ENCODE results near the gene FNDC8.

The FNDC8 gene

DNA sequence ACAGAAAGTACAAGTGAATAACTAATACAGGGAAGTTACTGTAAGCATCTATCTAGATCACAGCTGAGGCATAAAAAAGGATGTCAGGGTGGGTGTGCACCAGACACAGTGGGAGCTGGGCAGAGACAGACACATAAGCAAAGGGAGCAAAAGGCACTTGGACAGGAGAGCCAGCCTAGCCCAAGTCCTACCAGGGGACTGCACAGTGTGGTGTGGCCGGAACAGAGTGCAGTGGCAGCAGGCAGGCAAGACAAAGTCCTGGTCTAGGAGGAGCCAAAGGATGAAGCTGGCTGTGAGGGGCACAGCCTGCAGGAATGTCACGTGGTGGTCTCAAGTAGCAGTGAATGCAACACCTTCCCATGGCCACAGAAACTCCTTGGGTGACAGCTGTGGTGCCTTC is 23.6 kb upstream of the FNDC8 start:
- Histone ChIP-seq H3K27me3 (ENCODE audit: insufficient read depth, low read length) (no peaks in the 10 kb centered on the region), H2AFZ (ENCODE audit: insufficient read depth, low read length, poor library complexity) (no peak overlapping the region), H3K9me3 (ENCODE audit: insufficient read depth, low read depth, low read length) (no peaks in the 10 kb centered on the region), H4K12ac (ENCODE audit: low read depth, low read length) (no peak overlapping the region), H3K79me1 (ENCODE audit: low read length) (no peaks in the 10 kb centered on the region), H3K23ac (ENCODE audit: low read length) (no peak overlapping the region), H4K91ac (ENCODE audit: low read depth, low read length) (no peak overlapping the region), H2AK5ac (ENCODE audit: low read length) (no peak overlapping the region), H2BK12ac (ENCODE audit: low read length) (no peak overlapping the region), H3K79me2 (ENCODE audit: control insufficient read depth, insufficient read depth, low read length, poor library complexity) (no peaks in the 10 kb centered on the region), H2BK120ac (ENCODE audit: insufficient read depth, low read length, poor library complexity) (no peak overlapping the region), H3K18ac (ENCODE audit: low read length) (no peak overlapping the region), H3K14ac (ENCODE audit: low read length) (no peak overlapping the region), H3K4me1 (ENCODE audit: control insufficient read depth in 1 of 2, insufficient read depth in 2 of 2, low read length in 2 of 2) (no peaks in the 10 kb centered on the region), H3K27ac (ENCODE audit: low read depth, low read length) (no peak overlapping the region), H3K4me3 (ENCODE audit: low read depth, low read length) (no peak overlapping the region), H3K9ac (ENCODE audit: low read length) (no peak overlapping the region), H3K4ac (ENCODE audit: low read depth, low read length) (no peak overlapping the region), H2BK5ac (ENCODE audit: low read depth, low read length, poor library complexity) (no peak overlapping the region), H3K4me2 (ENCODE audit: low read length) (no peak overlapping the region), H3K36me3 (ENCODE audit: control insufficient read depth in 1 of 2, insufficient read depth in 2 of 2, low read length in 2 of 2) (peaks cover 11 to 18% of the 10 kb centered on the region in 2 experiments), H4K8ac (ENCODE audit: low read depth, low read length) (no peak overlapping the region)
- no CpG with 5 or more reads among the region's 2 CpGs for WGBS (ENCODE audit: extremely low coverage, insufficient coverage, insufficient read length)
- DNase-seq: no peak

GRCh38 chr17:35099908-35100307 is 21.5 kb upstream of the FNDC8 start:
- H3K27ac ChIP-seq (ENCODE audit: low read depth, low read length): no peak overlapping the region
- DNase-seq: no peak
- H3K36me3 ChIP-seq (ENCODE audit: control insufficient read depth in 1 of 2, insufficient read depth in 2 of 2, low read length in 2 of 2): peaks cover 11 to 18% of the 10 kb centered on the region in 2 experiments
- no peaks in the 10 kb centered on the region for H3K79me1 ChIP-seq (ENCODE audit: low read length)
- no peak overlapping the region for H2AFZ ChIP-seq (ENCODE audit: insufficient read depth, low read length, poor library complexity)
- no peak overlapping the region for H3K4me2 ChIP-seq (ENCODE audit: low read length)
- H4K8ac ChIP-seq (ENCODE audit: low read depth, low read length): no peak overlapping the region
- H3K4me1 ChIP-seq (ENCODE audit: control insufficient read depth in 1 of 2, insufficient read depth in 2 of 2, low read length in 2 of 2): peaks cover 4 to 7% of the 10 kb centered on the region in 2 experiments
- H4K12ac ChIP-seq (ENCODE audit: low read depth, low read length): no peak overlapping the region
- no peak overlapping the region for H3K4ac ChIP-seq (ENCODE audit: low read depth, low read length)
- H3K9me3 ChIP-seq (ENCODE audit: insufficient read depth, low read depth, low read length): no peaks in the 10 kb centered on the region
- H2BK5ac ChIP-seq (ENCODE audit: low read depth, low read length, poor library complexity): no peak overlapping the region
- no peak overlapping the region for H3K9ac ChIP-seq (ENCODE audit: low read length)
- H3K4me3 ChIP-seq (ENCODE audit: low read depth, low read length): no peak overlapping the region
- no peak overlapping the region for H2AK5ac ChIP-seq (ENCODE audit: low read length)
- no peaks in the 10 kb centered on the region for H3K27me3 ChIP-seq (ENCODE audit: insufficient read depth, low read length)
- no peak overlapping the region for H3K23ac ChIP-seq (ENCODE audit: low read length)
- no peak overlapping the region for H2BK120ac ChIP-seq (ENCODE audit: insufficient read depth, low read length, poor library complexity)
- H3K18ac ChIP-seq (ENCODE audit: low read length): no peak overlapping the region
- H4K91ac ChIP-seq (ENCODE audit: low read depth, low read length): no peak overlapping the region
- no CpG with 5 or more reads among the region's 3 CpGs for WGBS (ENCODE audit: extremely low coverage, insufficient coverage, insufficient read length)
- no peak overlapping the region for H2BK12ac ChIP-seq (ENCODE audit: low read length)
- no peaks in the 10 kb centered on the region for H3K79me2 ChIP-seq (ENCODE audit: control insufficient read depth, insufficient read depth, low read length, poor library complexity)
- H3K14ac ChIP-seq (ENCODE audit: low read length): no peak overlapping the region

- H3K36me3 ChIP-seq (ENCODE audit: control insufficient read depth in 1 of 2, insufficient read depth in 2 of 2, low read length in 2 of 2): peaks cover 11 to 21% of the 10 kb centered on the region in 2 experiments
- H2BK5ac ChIP-seq (ENCODE audit: low read depth, low read length, poor library complexity): no peak overlapping the region
- no peak overlapping the region for H3K14ac ChIP-seq (ENCODE audit: low read length)
- no peaks in the 10 kb centered on the region for H3K79me1 ChIP-seq (ENCODE audit: low read length)
- no peak overlapping the region for H2AFZ ChIP-seq (ENCODE audit: insufficient read depth, low read length, poor library complexity)
- WGBS (ENCODE audit: extremely low coverage, insufficient coverage, insufficient read length): no CpG with 5 or more reads among the region's 14 CpGs
- no peak overlapping the region for H3K4ac ChIP-seq (ENCODE audit: low read depth, low read length)
- no peaks in the 10 kb centered on the region for H3K27me3 ChIP-seq (ENCODE audit: insufficient read depth, low read length)
- no peak overlapping the region for H4K91ac ChIP-seq (ENCODE audit: low read depth, low read length)
- no peaks in the 10 kb centered on the region for H3K79me2 ChIP-seq (ENCODE audit: control insufficient read depth, insufficient read depth, low read length, poor library complexity)
- no peak overlapping the region for H3K4me2 ChIP-seq (ENCODE audit: low read length)
- no peak overlapping the region for H3K9ac ChIP-seq (ENCODE audit: low read length)
- H3K4me1 ChIP-seq (ENCODE audit: control insufficient read depth in 1 of 2, insufficient read depth in 2 of 2, low read length in 2 of 2): peaks cover 4 to 7% of the 10 kb centered on the region in 2 experiments
- no peak overlapping the region for H3K23ac ChIP-seq (ENCODE audit: low read length)
- no peak overlapping the region for H4K8ac ChIP-seq (ENCODE audit: low read depth, low read length)
- H2AK5ac ChIP-seq (ENCODE audit: low read length): no peak overlapping the region
- no peak overlapping the region for H4K12ac ChIP-seq (ENCODE audit: low read depth, low read length)
- H3K4me3 ChIP-seq (ENCODE audit: low read depth, low read length): no peak overlapping the region
- DNase-seq: no peak
- H3K9me3 ChIP-seq (ENCODE audit: insufficient read depth, low read depth, low read length): no peaks in the 10 kb centered on the region
- no peak overlapping the region for H2BK12ac ChIP-seq (ENCODE audit: low read length)
- no peak overlapping the region for H3K27ac ChIP-seq (ENCODE audit: low read depth, low read length)
- no peak overlapping the region for H3K18ac ChIP-seq (ENCODE audit: low read length)
- no peak overlapping the region for H2BK120ac ChIP-seq (ENCODE audit: insufficient read depth, low read length, poor library complexity)
Observed at GRCh38 chr17:35101036-35101435, 20.4 kb upstream of the FNDC8 start.

DNA sequence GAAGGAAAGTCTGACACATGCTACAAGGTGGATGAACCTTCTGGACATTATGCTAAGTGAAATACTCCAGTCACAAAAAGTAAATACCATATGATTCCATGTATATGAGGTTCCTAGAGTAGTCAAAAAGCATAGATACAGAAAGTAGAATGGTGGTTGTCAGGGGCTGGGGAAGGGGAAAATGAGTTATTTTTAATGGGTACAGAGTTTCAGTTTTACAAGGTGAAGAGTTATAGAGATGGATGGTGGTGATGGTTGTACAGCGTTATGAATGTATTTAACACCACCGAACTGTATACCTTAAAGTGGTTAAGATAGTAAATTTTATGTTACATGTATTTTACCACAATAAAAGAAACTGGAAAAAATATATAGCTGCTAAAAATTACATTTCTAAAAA is 19.7 kb upstream of the FNDC8 start:
- no peak overlapping the region for H4K91ac ChIP-seq (ENCODE audit: low read depth, low read length)
- H3K4me2 ChIP-seq (ENCODE audit: low read length): no peak overlapping the region
- no peaks in the 10 kb centered on the region for H3K79me1 ChIP-seq (ENCODE audit: low read length)
- H3K4me1 ChIP-seq (ENCODE audit: control insufficient read depth in 1 of 2, insufficient read depth in 2 of 2, low read length in 2 of 2): peaks cover 4 to 7% of the 10 kb centered on the region in 2 experiments
- no peaks in the 10 kb centered on the region for H3K9me3 ChIP-seq (ENCODE audit: insufficient read depth, low read depth, low read length)
- no peak overlapping the region for H3K9ac ChIP-seq (ENCODE audit: low read length)
- H2BK120ac ChIP-seq (ENCODE audit: insufficient read depth, low read length, poor library complexity): no peak overlapping the region
- H4K12ac ChIP-seq (ENCODE audit: low read depth, low read length): no peak overlapping the region
- no peak overlapping the region for H2AFZ ChIP-seq (ENCODE audit: insufficient read depth, low read length, poor library complexity)
- H3K27ac ChIP-seq (ENCODE audit: low read depth, low read length): no peak overlapping the region
- no peaks in the 10 kb centered on the region for H3K79me2 ChIP-seq (ENCODE audit: control insufficient read depth, insufficient read depth, low read length, poor library complexity)
- H3K27me3 ChIP-seq (ENCODE audit: insufficient read depth, low read length): no peaks in the 10 kb centered on the region
- no peak overlapping the region for H4K8ac ChIP-seq (ENCODE audit: low read depth, low read length)
- no peak for DNase-seq
- H3K18ac ChIP-seq (ENCODE audit: low read length): no peak overlapping the region
- H2BK5ac ChIP-seq (ENCODE audit: low read depth, low read length, poor library complexity): no peak overlapping the region
- peaks cover 11 to 26% of the 10 kb centered on the region in 2 experiments for H3K36me3 ChIP-seq (ENCODE audit: control insufficient read depth in 1 of 2, insufficient read depth in 2 of 2, low read length in 2 of 2)
- no peak overlapping the region for H3K14ac ChIP-seq (ENCODE audit: low read length)
- H3K23ac ChIP-seq (ENCODE audit: low read length): no peak overlapping the region
- WGBS (ENCODE audit: extremely low coverage, insufficient coverage, insufficient read length): no CpG with 5 or more reads among the region's 2 CpGs
- H2AK5ac ChIP-seq (ENCODE audit: low read length): no peak overlapping the region
- H2BK12ac ChIP-seq (ENCODE audit: low read length): no peak overlapping the region
- H3K4ac ChIP-seq (ENCODE audit: low read depth, low read length): no peak overlapping the region
- no peak overlapping the region for H3K4me3 ChIP-seq (ENCODE audit: low read depth, low read length)
